Lung (tissue), 12 donors: ENCODE results near the gene BCAS3. TPM values are rescaled to one million over a fixed set of nuclear protein-coding genes. Genes with fewer than 3 reads are reported as not detected.
A peak's percentile ranks its signal among the peaks of the same experiment; 100 is the strongest.

Experiments
- ATAC-seq: fragments of 200-7000 bp; cut with Tn5 transposase; one replicate; pipeline ENCODE4 v1.9.1; 2020; ENCODE audit warnings: moderate number of reproducible peaks; ENCODE audit not compliant: insufficient read depth, low FRiP score
- DNase-seq, 3 donors: peaks; one replicate each; pipeline ENCODE4 v3.0.0-alpha.2; 2013 to 2017
- H3K27ac ChIP-seq, 2 donors: one replicate each; pipeline ENCODE4 v1.5.1; 2013; ENCODE audit warnings: mild to moderate bottlenecking in 2 of 2, moderate library complexity in 2 of 2, control low read depth in 1 of 2, inconsistent platforms in 1 of 2, low read depth in 1 of 2, low read length in 1 of 2
- H3K27me3 ChIP-seq, 3 donors: one replicate each; pipeline ENCODE4 v1.5.1; 2013; ENCODE audit warnings: low read length in 2 of 3; ENCODE audit not compliant: control insufficient read depth in 3 of 3, insufficient read depth in 3 of 3
- H3K36me3 ChIP-seq, 4 donors: one replicate each; pipeline ENCODE4 v1.5.1; 2013; ENCODE audit warnings: low read length in 4 of 4, mild to moderate bottlenecking in 1 of 4, moderate library complexity in 1 of 4; ENCODE audit not compliant: control insufficient read depth in 4 of 4, insufficient read depth in 4 of 4
- H3K4me1 ChIP-seq, 5 donors: one replicate each; pipeline ENCODE4 v1.5.1; 2013; ENCODE audit warnings: low read length in 5 of 5, mild to moderate bottlenecking in 2 of 5, moderate library complexity in 1 of 5; ENCODE audit not compliant: control insufficient read depth in 5 of 5, insufficient read depth in 5 of 5
- H3K4me3 ChIP-seq: one replicate; pipeline ENCODE4 v1.5.1; 2013; ENCODE audit warnings: mild to moderate bottlenecking, control low read depth, moderate library complexity
- H3K9ac ChIP-seq, 2 donors: one replicate each; pipeline ENCODE4 v1.5.1; 2013; ENCODE audit warnings: low read length in 2 of 2, control low read depth in 1 of 2; ENCODE audit not compliant: insufficient read depth in 1 of 2
- H3K9me3 ChIP-seq, 4 donors: one replicate each; pipeline ENCODE4 v1.5.1; 2013; ENCODE audit warnings: low read length in 3 of 4, mild to moderate bottlenecking in 1 of 4, moderate library complexity in 1 of 4; ENCODE audit not compliant: control insufficient read depth in 4 of 4, insufficient read depth in 3 of 4
- CTCF ChIP-seq: IDR thresholded peaks from 2 replicates; pipeline ENCODE4 v1.5.1; 2012; ENCODE audit warnings: mild to moderate bottlenecking; ENCODE audit errors: control extremely low read depth, extremely low read depth
- WGBS, 2 donors: extraction: QIAGEN DNeasy Blood & Tissue Kit; methylation state at CpG; one replicate each; pipeline ENCODE4 v1.1.7; 2013; 5-methylcytosine and 5-hydroxymethylcytosine counted together
- polyA plus RNA-seq, 2 donors: library from polyadenylated mRNA; stranded (reverse); fragments of 200-250 nt; gene quantifications; one replicate each; pipeline ENCODE4 v1.2.1, GENCODE V29; 2013
- total RNA-seq, 2 donors: library from RNA; depleted of rRNA in 1 of 2; stranded (reverse); fragments of >200 nt in 1 of 2; gene quantifications; one replicate each; pipeline ENCODE4 v1.2.1, GENCODE V29; 2014 to 2021
- donor health status: control.
- donor health status: control.
- donor health status: Bipolar disorder and iron deficiency.
- donor health status: healthy.
- donor health status: DM: yes; HTN: yes; CAD: no.

BCAS3 gene
- total and polyA plus RNA-seq, 4 donors = 4.0 to 101 (median 20.3) TPM

- H3K9me3 ChIP-seq = no peaks in the 10 kb centered on the region
- H3K27me3 ChIP-seq = no peaks in the 10 kb centered on the region
- 58 to 65% methylated on average over 6 of the region's 6 CpGs for WGBS, 2 donors
- ATAC-seq (no peak), DNase-seq (peak in 1 of 3 donors; percentile 16)
- peak overlapping the region in 1 of 2 donors; percentile 17 for H3K9ac ChIP-seq
- H3K4me1 ChIP-seq = peaks cover 11 to 70% (median 47%) of the 10 kb centered on the region in 5 donors
- H3K36me3 ChIP-seq = no peaks in the 10 kb centered on the region
- no peak for TF ChIP-seq CTCF
- peak overlapping the region; percentile 57 to 82 for H3K27ac ChIP-seq
- no peak overlapping the region for H3K4me3 ChIP-seq
Observed at GRCh38 chr17:61250335-61250890, 572.8 kb downstream of the BCAS3 start.

- peaks cover 12 to 77% (median 50%) of the 10 kb centered on the region in 5 donors for H3K4me1 ChIP-seq
- H3K27me3 ChIP-seq = no peaks in the 10 kb centered on the region
- no peaks in the 10 kb centered on the region for H3K9me3 ChIP-seq
- 4 to 11% methylated on average over 10 of the region's 10 CpGs for WGBS, 2 donors
- peak; percentile 86 for ATAC-seq
- peak overlapping the region in 1 of 2 donors; percentile 78 for H3K9ac ChIP-seq
- no peak overlapping the region for H3K4me3 ChIP-seq
- H3K27ac ChIP-seq = peak overlapping the region; percentile 43 to 85
- TF ChIP-seq CTCF = no peak
- H3K36me3 ChIP-seq = no peaks in the 10 kb centered on the region
- peak; percentile 99 to 100 (median 100) for DNase-seq
Observed at GRCh38 chr17:61251939-61252865, 574.6 kb downstream of the BCAS3 start.

- Histone ChIP-seq H3K27me3 (no peaks in the 10 kb centered on the region), H3K9me3 (no peaks in the 10 kb centered on the region), H3K36me3 (no peaks in the 10 kb centered on the region), H3K4me3 (no peak overlapping the region), H3K27ac (peak overlapping the region; percentile 35 to 43), H3K9ac (no peak overlapping the region), H3K4me1 (peaks cover 12 to 66% (median 41%) of the 10 kb centered on the region in 5 donors)
- no peak for ATAC-seq
- no peak for TF ChIP-seq CTCF
- 45 to 74% methylated on average over 3 of the region's 3 CpGs for WGBS, 2 donors
- DNase-seq = peak; percentile 79 to 91 (median 87)
Observed at GRCh38 chr17:61253362-61253761, 575.7 kb downstream of the BCAS3 start.
